NCI-H460 (cell line): ENCODE results near the gene PDE1C. TPM values are rescaled to one million over a fixed set of nuclear protein-coding genes. Genes with fewer than 3 reads are reported as not detected.
A peak's percentile ranks its signal among the peaks of the same experiment; 100 is the strongest.

ENCODE experiments used
- DNase-seq: peaks from one replicate; pipeline ENCODE4 v3.0.0-alpha.2; 2016; ENCODE audit warnings: low read depth; ENCODE audit errors: extremely low read depth
- total RNA-seq: library from RNA; depleted of rRNA; stranded (reverse); fragments of >200 nt; shearing (Covaris generic); gene quantifications from 2 replicates; pipeline ENCODE4 v1.2.3, GENCODE V29; 2014

The PDE1C gene
- total RNA-seq, 1 experiment from 2014 or later = 48.7 TPM

DNA sequence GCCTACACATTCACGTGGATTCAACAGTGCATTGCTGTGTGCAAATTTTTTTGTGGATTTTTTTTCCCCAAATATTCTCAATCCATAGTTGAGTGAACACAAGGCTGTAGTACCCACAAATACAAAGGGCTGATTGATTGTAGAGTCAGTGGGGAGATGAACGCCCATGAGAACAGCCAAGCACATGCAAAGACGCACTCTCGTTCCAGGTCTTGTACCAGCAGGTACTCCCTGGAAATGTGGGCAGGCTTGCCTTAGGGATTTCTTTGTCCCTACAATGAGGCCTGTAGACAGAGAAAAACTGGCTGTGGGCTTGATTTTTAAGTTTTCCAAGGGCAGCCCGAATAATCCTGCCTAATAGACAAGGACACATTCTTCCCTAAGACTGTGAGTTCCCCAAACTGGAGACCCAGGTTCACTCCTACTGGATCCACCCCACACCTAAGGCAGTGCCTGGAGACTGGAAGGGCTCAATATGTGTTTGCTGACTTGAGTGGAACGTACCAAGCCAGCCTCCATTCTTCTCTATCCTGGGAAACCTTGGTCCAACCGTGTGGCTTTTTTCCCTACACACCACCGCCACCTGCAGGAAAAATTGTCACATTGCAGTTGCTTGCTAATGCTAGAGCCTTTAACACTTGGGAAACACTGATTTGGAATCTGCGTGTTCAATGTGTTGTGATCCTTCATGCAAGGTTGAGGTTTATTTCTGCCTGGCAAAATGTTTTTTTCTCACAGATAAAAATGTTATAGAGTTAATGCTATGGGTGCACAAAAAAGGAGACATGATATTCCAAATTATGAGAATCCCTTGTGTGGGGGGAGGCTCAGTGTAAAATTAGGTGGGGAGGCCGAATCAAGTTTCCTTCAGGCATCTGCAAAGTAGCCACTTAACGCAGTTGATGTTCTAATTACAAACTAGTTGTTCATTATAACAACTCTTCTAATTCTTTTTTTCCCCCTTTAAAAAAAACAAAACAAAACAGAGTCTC is 333.9 kb downstream of the PDE1C start:
- DNase-seq = peak; percentile 77

DNA sequence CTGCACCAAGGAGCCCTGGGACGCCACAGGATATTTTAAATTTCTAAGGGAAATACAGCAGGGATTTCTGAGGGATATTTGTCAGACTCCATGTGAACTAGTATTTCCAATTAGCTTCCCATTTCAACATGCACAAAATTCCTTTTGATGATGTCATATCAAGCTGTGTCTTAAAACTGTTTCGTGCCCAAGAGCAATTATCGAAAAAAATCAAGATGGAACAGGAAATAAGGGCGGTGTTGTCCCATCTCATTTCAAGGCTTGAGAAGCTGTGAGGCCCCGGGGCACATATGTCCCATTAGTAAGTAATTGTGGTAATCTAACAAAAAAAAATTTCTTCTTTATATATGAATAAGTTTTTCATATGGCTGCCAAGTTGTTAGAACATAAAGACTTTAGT is 335.8 kb downstream of the PDE1C start:
- no peak for DNase-seq

GRCh38 chr7:31729195-31729804 is 340.9 kb downstream of the PDE1C start:
- DNase-seq = no peak

DNA sequence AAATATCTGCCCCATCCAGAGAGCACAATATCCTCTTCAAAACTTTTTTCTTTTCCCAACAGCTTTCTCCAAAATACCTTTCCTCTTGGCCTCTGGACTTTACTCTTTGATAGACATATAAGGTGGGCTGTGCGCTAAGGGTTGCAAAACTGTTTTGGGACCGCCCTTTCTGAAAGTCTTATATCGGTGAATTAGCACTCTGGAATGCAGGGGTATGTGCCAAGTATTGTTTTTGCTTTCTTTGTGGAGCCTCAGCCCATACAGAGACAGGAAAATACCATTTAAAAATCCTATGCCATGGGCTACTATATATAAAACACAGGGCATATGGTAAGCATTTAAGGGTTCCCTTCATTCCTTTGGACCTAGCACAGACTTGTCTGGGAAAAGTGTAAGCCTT is 345.5 kb downstream of the PDE1C start:
- DNase-seq = no peak

DNA sequence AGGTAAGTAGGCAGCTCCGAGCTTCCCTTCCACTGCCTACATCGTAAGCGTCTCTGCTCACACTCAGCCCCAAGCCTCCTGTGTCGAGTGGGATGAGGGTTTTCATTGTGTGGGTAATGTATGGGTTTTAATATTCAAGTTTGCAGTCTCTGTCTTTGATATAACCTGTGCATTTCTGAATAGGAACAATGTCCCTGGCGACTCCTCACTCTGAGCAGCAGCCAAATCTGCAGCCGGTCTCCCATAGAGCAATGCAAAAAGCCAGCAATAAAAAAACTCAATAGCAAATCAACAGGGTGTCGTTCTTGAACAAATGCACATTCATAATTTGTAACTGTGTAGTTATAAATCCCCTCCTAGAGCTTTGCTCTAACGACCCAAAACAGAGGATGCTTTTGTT is 349.8 kb downstream of the PDE1C start:
- no peak for DNase-seq

GRCh38 chr7:31716355-31716754 is 353.9 kb downstream of the PDE1C start:
- no peak for DNase-seq

DNA sequence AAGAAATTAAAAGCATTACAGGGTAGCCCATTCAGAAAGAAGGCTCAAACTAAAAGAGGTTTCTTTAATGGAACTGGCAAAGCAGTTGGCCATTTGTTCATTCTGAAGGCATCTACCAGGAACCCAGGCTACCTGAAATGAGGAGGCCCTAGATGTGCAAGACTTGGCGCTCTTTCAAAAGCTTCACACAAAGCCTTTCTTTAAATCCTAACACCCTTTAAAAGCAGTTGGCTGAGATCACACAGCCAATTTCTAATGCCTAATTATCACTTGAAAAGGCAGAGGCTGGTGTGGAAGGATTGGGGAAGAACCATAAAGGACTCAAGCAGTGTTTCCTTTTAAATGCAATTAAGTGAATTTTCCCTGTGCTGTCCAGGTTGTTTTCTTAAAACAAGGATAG is 360.0 kb downstream of the PDE1C start:
- no peak for DNase-seq

DNA sequence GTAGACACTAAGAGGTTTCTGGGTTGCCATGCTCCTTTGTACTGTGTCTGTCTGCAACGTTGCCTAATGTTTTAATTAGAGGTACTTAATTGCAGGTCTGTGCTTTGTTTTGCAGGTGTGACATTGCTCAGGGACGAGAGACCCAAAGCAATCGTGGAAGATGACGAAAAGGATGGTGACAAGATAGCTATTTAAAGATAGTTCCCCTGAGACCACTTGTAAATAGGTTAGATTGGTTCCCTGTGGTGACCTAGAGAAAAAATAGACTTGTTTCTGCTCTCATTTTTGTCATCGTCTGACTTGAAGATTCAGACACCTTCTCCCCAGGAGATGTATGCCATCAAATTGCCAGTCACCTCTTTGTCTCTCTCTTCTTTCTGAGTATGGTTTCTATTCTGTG is 363.1 kb downstream of the PDE1C start:
- DNase-seq = no peak

GRCh38 chr7:31705377-31705776 is 364.8 kb downstream of the PDE1C start:
- DNase-seq = no peak

- DNase-seq = no peak
These were observed 367.9 kb downstream of the PDE1C start for GRCh38 chr7:31702354-31702753.
